Measurements from ENCODE around the gene PLXNA3.

DNA sequence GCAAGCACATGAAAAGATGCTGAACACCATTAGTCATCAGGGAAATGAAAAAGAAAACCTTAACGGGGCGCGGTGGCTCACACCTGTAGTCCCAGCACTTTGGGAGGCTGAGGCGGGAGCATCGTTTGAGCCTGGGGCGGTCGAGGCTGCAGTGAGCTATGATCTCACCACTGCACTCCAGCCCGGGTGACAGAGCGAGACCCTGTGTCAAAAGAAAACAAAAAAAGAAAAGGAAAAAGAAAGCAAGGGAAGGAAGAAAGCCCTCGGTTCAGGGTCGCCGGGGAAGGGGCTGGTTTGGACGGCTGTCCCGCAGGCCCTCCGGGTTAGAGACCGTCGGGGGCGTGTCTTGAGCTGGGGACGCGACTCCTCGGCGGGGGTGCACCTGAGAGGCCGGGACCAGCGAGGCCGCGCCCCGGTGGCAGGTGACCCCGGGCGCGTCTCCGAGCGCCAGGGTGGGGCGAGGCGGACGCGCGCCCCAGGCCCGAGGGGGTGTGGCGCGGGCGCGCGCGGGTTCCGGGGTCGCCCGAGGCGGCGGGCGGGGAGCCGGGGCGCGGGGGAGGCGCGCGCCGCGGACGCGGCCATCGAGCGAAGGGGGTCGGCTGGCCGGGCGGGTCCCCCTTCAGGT lies 478 bp upstream of the PLXNA3 start:
- TF ChIP-seq POLR2AphosphoS5 (IDR thresholded peaks at IDR 0.05; ENCODE audit: borderline replicate concordance, low read depth, low read length) (no peak), EZH2 (IDR thresholded peaks at IDR 0.05) (no peak), FOXP2 (optimal IDR thresholded peaks at IDR 0.05; ENCODE audit: control extremely low read depth, extremely low read length, insufficient read depth) (no peak)

All from SK-N-MC (cell line).